ENCODE results near the gene MTUS2.

MTUS2 gene

GRCh38 chr13:29452773-29453616 lies 632.9 kb downstream of the MTUS2 start:
- no peak for DNase-seq (ENCODE audit: low spot score)

- no peak for DNase-seq (ENCODE audit: low spot score)
Observed at GRCh38 chr13:29453617-29454011, 633.5 kb downstream of the MTUS2 start.

GRCh38 chr13:29454931-29455481 lies 634.9 kb downstream of the MTUS2 start:
- no peak for DNase-seq (ENCODE audit: low spot score)

GRCh38 chr13:29456419-29456818 lies 636.3 kb downstream of the MTUS2 start:
- no peak for DNase-seq (ENCODE audit: low spot score)

GRCh38 chr13:29457299-29457698 lies 637.2 kb downstream of the MTUS2 start:
- DNase-seq (ENCODE audit: low spot score), result no peak

GRCh38 chr13:29458419-29458818 lies 638.3 kb downstream of the MTUS2 start:
- DNase-seq (ENCODE audit: low spot score), result no peak

GRCh38 chr13:29459813-29460355 lies 639.7 kb downstream of the MTUS2 start:
- no peak for DNase-seq (ENCODE audit: low spot score)

- no peak for DNase-seq (ENCODE audit: low spot score)
Observed at GRCh38 chr13:29464105-29464679, 644.1 kb downstream of the MTUS2 start.

GRCh38 chr13:29465741-29466293 lies 645.7 kb downstream of the MTUS2 start:
- DNase-seq (ENCODE audit: low spot score), result no peak

GRCh38 chr13:29471551-29471950 lies 651.4 kb downstream of the MTUS2 start:
- no peak for DNase-seq (ENCODE audit: low spot score)

- DNase-seq (ENCODE audit: low spot score), result no peak
Observed at GRCh38 chr13:29472332-29472961, 652.3 kb downstream of the MTUS2 start.

GRCh38 chr13:29473166-29473565 lies 653.0 kb downstream of the MTUS2 start:
- no peak for DNase-seq (ENCODE audit: low spot score)

- DNase-seq (ENCODE audit: low spot score), result no peak
Observed at GRCh38 chr13:29474991-29475390, 654.9 kb downstream of the MTUS2 start.

GRCh38 chr13:29476046-29476445 lies 655.9 kb downstream of the MTUS2 start:
- DNase-seq (ENCODE audit: low spot score), result no peak

GRCh38 chr13:29479716-29480492 lies 659.8 kb downstream of the MTUS2 start:
- no peak for DNase-seq (ENCODE audit: low spot score)

GRCh38 chr13:29480893-29481525 lies 660.9 kb downstream of the MTUS2 start:
- peak; percentile 23 for DNase-seq (ENCODE audit: low spot score)

GRCh38 chr13:29481603-29482002 lies 661.5 kb downstream of the MTUS2 start:
- no peak for DNase-seq (ENCODE audit: low spot score)

- no peak for DNase-seq (ENCODE audit: low spot score)
Observed at GRCh38 chr13:29482504-29482903, 662.4 kb downstream of the MTUS2 start.

- no peak for DNase-seq (ENCODE audit: low spot score)
Observed at GRCh38 chr13:29483211-29483610, 663.1 kb downstream of the MTUS2 start.

GRCh38 chr13:29483623-29484022 lies 663.5 kb downstream of the MTUS2 start:
- DNase-seq (ENCODE audit: low spot score), result no peak

GRCh38 chr13:29484236-29484635 lies 664.1 kb downstream of the MTUS2 start:
- no peak for DNase-seq (ENCODE audit: low spot score)

Data from Ammon's horn (tissue), 1 donor.